GM23338 (cell line): Measurements from ENCODE around the gene EEF2. TPM values are rescaled to one million over a fixed set of nuclear protein-coding genes. Genes with fewer than 3 reads are reported as not detected.

Source experiments
- ATAC-seq: fragments of 200-7000 bp; cut with Tn5 transposase; 3 replicates; pipeline ENCODE4 v1.9.1; 2020
- DNase-seq: peaks from one replicate; pipeline ENCODE4 v3.0.0-alpha.2; 2015; ENCODE audit warnings: low spot score
- H2AFZ ChIP-seq: fragments of 200-600 bp; sonication (generic); 2 replicates; pipeline ENCODE4 v1.8.0; 2016; ENCODE audit warnings: antibody characterized with exemption, mild to moderate bottlenecking, moderate library complexity
- H3F3A ChIP-seq: fragments of 200-600 bp; sonication (generic); replicated peaks from 2 replicates; pipeline ENCODE4 v1.8.0; 2017; ENCODE audit warnings: antibody characterized with exemption, mixed run types, low read depth
- H3K27ac ChIP-seq: fragments of 200-600 bp; sonication (generic); 2 replicates; pipeline ENCODE4 v1.6.1; 2016; ENCODE audit warnings: low read depth
- H3K27me3 ChIP-seq: fragments of 200-600 bp; sonication (generic); 2 replicates; pipeline ENCODE4 v1.8.0; 2016; ENCODE audit warnings: mild to moderate bottlenecking, mixed run types, moderate library complexity; ENCODE audit not compliant: insufficient read depth
- H3K36me3 ChIP-seq: fragments of 200-600 bp; sonication (generic); 2 replicates; pipeline ENCODE4 v1.8.0; 2016; ENCODE audit warnings: mild to moderate bottlenecking; ENCODE audit not compliant: insufficient read depth
- H3K4me1 ChIP-seq: fragments of 200-600 bp; sonication (generic); 2 replicates; pipeline ENCODE4 v1.8.0; 2016; ENCODE audit warnings: mild to moderate bottlenecking, moderate library complexity; ENCODE audit not compliant: insufficient read depth
- H3K4me2 ChIP-seq: fragments of 200-600 bp; sonication (generic); 2 replicates; pipeline ENCODE4 v1.7.1; 2017; ENCODE audit warnings: mixed run types
- H3K4me3 ChIP-seq: fragments of 200-600 bp; sonication (generic); 2 replicates; pipeline ENCODE4 v1.6.1; 2016; ENCODE audit warnings: mixed run types
- H3K79me2 ChIP-seq: fragments of 200-600 bp; sonication (generic); replicated peaks from 2 replicates; pipeline ENCODE4 v1.8.0; 2017; ENCODE audit warnings: mild to moderate bottlenecking; ENCODE audit not compliant: insufficient read depth
- H3K9me2 ChIP-seq: fragments of 200-600 bp; sonication (generic); 2 replicates; pipeline ENCODE4 v1.8.0; 2017; ENCODE audit not compliant: insufficient read depth
- H4K20me1 ChIP-seq: fragments of 200-600 bp; sonication (generic); replicated peaks from 2 replicates; pipeline ENCODE4 v1.8.0; 2017; ENCODE audit warnings: mild to moderate bottlenecking; ENCODE audit not compliant: insufficient read depth
- H3K27ac Mint-ChIP-seq: 2 replicates; pipeline ENCODE4 v1.8.0; 2020; ENCODE audit warnings: inconsistent platforms, mild to moderate bottlenecking, moderate library complexity, mixed read lengths
- H3K27me3 Mint-ChIP-seq: 3 replicates; pipeline ENCODE4 v1.8.0; 2022; ENCODE audit warnings: low read depth, mild to moderate bottlenecking, moderate library complexity, mixed read lengths, inconsistent platforms; ENCODE audit not compliant: insufficient read depth, poor library complexity
- H3K36me3 Mint-ChIP-seq: 3 replicates; pipeline ENCODE4 v1.8.0; 2021; ENCODE audit warnings: low read depth, mild to moderate bottlenecking, inconsistent platforms, moderate library complexity, mixed read lengths
- H3K4me1 Mint-ChIP-seq: 3 replicates; pipeline ENCODE4 v1.8.0; 2020; ENCODE audit warnings: mild to moderate bottlenecking, inconsistent platforms, mixed read lengths
- H3K4me3 Mint-ChIP-seq: 3 replicates; pipeline ENCODE4 v1.8.0; 2021; ENCODE audit warnings: moderate library complexity, mild to moderate bottlenecking, inconsistent platforms, mixed read lengths
- H3K9me3 Mint-ChIP-seq: 3 replicates; pipeline ENCODE4 v1.8.0; 2020; ENCODE audit warnings: moderate library complexity, mild to moderate bottlenecking, inconsistent platforms, mixed read lengths
- CREB1 ChIP-seq: fragments of 250-450 bp; sonication (Bioruptor Pico); IDR thresholded peaks from 2 replicates; pipeline ENCODE4 v1.5.0; 2020; ENCODE audit warnings: low read depth, mild to moderate bottlenecking, moderate library complexity
- EZH2 ChIP-seq: fragments of 200-600 bp; sonication (generic); IDR thresholded peaks from one replicate; pipeline ENCODE4 v1.8.0; 2017; ENCODE audit warnings: antibody characterized with exemption, mild to moderate bottlenecking, low read depth; ENCODE audit not compliant: unreplicated experiment
- EZH2phosphoT487 ChIP-seq: fragments of 200-600 bp; sonication (generic); IDR thresholded peaks from one replicate; pipeline ENCODE4 v1.8.1; 2018; ENCODE audit warnings: antibody characterized with exemption; ENCODE audit not compliant: unreplicated experiment
- JUNB ChIP-seq: IDR thresholded peaks from one replicate; pipeline ENCODE4 v1.6.1; 2016; ENCODE audit warnings: antibody characterized with exemption; ENCODE audit not compliant: unreplicated experiment
- STAT1 ChIP-seq: IDR thresholded peaks from one replicate; pipeline ENCODE4 v1.6.1; 2016; ENCODE audit warnings: antibody characterized with exemption; ENCODE audit not compliant: unreplicated experiment
- ZNF114 ChIP-seq: fragments of 250-450 bp; sonication (Bioruptor Pico); IDR thresholded peaks from 2 replicates; pipeline ENCODE4 v1.5.0; 2020; ENCODE audit warnings: mild to moderate bottlenecking, moderate library complexity
- ZNF331 ChIP-seq: fragments of 250-450 bp; sonication (Bioruptor Pico); IDR thresholded peaks from 2 replicates; pipeline ENCODE4 v1.5.0; 2020; ENCODE audit warnings: low read depth, mild to moderate bottlenecking, moderate library complexity
- polyA plus RNA-seq: library from polyadenylated mRNA; unstranded; fragments of >200 nt; fragmentation: Nextera tagmentation; extraction: Ambion mirVana; gene quantifications from 2 replicates; pipeline ENCODE4 v1.2.1, GENCODE V29; 2016
- total RNA-seq: library from RNA; depleted of rRNA; stranded (reverse); fragments of >200 nt; shearing (Covaris generic); gene quantifications from 2 replicates; pipeline ENCODE4 v1.2.3, GENCODE V29; 2014
- TF ChIP-seq, protein P1 (sequence below): fragments of 250-450 bp; sonication (Bioruptor Pico); IDR thresholded peaks from 2 replicates; pipeline ENCODE4 v1.5.0; 2020; ENCODE audit warnings: mild to moderate bottlenecking, moderate library complexity
- TF ChIP-seq, protein P2 (sequence below), 2 experiments: fragments of 200-600 bp in 1 of 2; sonication (generic) in 1 of 2; conservative IDR thresholded peaks; 2 replicates each; pipeline versions ENCODE4 v1.5.1 to v1.6.1; 2016 to 2017; ENCODE audit warnings: antibody characterized with exemption in 2 of 2, low read depth in 2 of 2, mild to moderate bottlenecking in 2 of 2, moderate library complexity in 1 of 2

Gene EEF2
- total and polyA plus RNA-seq, 2 experiments from 2014 or later: 772 to 2,987 TPM

DNA sequence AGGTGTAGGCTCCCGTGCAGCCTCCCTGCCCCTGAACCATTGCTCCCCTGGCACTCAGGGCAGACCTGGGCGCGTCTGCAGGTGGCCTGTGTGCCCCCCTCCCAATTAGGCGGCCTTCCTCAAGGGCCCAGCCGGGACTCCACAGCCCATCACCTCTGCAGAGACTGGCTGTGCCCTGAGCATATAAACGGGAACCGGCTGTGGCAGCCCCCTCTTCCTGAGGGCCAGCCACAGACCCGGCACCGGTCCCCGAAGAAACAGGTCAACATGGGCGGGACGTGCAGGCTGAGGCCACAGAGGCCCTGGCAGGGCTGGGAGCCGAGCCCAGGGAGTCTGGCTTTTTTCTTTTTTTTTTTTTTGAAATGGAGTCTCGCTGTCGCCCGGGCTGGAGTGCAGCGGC is 34.3 kb upstream of the EEF2 start:
- Histone ChIP-seq H2AFZ (no peak overlapping the region), H3K27ac (no peak overlapping the region; the same call in 1 of the 2 replicates), H3K4me1 (no peaks in the 10 kb centered on the region), H3K4me3 (no peak overlapping the region), H3K79me2 (peaks cover 62% of the 10 kb centered on the region), H3F3A (no peaks in the 10 kb centered on the region), H3K36me3 (no peaks in the 10 kb centered on the region), H3K9me2 (no peaks in the 10 kb centered on the region), H3K4me2 (no peak overlapping the region), H3K27me3 (no peaks in the 10 kb centered on the region), H4K20me1 (peaks cover 13% of the 10 kb centered on the region)
- ATAC-seq: no peak
- Mint-ChIP-seq H3K36me3 (peaks cover 8% of the 10 kb centered on the region), H3K27ac (no peak overlapping the region), H3K4me3 (no peak overlapping the region), H3K9me3 (no peaks in the 10 kb centered on the region), H3K27me3 (no peaks in the 10 kb centered on the region), H3K4me1 (no peaks in the 10 kb centered on the region)
- no peak for DNase-seq
- TF ChIP-seq EZH2phosphoT487 (no peak), STAT1 (no peak), ZNF114 (CRISPR knock-in tag) (no peak)
- TF ChIP-seq, protein P1, sequence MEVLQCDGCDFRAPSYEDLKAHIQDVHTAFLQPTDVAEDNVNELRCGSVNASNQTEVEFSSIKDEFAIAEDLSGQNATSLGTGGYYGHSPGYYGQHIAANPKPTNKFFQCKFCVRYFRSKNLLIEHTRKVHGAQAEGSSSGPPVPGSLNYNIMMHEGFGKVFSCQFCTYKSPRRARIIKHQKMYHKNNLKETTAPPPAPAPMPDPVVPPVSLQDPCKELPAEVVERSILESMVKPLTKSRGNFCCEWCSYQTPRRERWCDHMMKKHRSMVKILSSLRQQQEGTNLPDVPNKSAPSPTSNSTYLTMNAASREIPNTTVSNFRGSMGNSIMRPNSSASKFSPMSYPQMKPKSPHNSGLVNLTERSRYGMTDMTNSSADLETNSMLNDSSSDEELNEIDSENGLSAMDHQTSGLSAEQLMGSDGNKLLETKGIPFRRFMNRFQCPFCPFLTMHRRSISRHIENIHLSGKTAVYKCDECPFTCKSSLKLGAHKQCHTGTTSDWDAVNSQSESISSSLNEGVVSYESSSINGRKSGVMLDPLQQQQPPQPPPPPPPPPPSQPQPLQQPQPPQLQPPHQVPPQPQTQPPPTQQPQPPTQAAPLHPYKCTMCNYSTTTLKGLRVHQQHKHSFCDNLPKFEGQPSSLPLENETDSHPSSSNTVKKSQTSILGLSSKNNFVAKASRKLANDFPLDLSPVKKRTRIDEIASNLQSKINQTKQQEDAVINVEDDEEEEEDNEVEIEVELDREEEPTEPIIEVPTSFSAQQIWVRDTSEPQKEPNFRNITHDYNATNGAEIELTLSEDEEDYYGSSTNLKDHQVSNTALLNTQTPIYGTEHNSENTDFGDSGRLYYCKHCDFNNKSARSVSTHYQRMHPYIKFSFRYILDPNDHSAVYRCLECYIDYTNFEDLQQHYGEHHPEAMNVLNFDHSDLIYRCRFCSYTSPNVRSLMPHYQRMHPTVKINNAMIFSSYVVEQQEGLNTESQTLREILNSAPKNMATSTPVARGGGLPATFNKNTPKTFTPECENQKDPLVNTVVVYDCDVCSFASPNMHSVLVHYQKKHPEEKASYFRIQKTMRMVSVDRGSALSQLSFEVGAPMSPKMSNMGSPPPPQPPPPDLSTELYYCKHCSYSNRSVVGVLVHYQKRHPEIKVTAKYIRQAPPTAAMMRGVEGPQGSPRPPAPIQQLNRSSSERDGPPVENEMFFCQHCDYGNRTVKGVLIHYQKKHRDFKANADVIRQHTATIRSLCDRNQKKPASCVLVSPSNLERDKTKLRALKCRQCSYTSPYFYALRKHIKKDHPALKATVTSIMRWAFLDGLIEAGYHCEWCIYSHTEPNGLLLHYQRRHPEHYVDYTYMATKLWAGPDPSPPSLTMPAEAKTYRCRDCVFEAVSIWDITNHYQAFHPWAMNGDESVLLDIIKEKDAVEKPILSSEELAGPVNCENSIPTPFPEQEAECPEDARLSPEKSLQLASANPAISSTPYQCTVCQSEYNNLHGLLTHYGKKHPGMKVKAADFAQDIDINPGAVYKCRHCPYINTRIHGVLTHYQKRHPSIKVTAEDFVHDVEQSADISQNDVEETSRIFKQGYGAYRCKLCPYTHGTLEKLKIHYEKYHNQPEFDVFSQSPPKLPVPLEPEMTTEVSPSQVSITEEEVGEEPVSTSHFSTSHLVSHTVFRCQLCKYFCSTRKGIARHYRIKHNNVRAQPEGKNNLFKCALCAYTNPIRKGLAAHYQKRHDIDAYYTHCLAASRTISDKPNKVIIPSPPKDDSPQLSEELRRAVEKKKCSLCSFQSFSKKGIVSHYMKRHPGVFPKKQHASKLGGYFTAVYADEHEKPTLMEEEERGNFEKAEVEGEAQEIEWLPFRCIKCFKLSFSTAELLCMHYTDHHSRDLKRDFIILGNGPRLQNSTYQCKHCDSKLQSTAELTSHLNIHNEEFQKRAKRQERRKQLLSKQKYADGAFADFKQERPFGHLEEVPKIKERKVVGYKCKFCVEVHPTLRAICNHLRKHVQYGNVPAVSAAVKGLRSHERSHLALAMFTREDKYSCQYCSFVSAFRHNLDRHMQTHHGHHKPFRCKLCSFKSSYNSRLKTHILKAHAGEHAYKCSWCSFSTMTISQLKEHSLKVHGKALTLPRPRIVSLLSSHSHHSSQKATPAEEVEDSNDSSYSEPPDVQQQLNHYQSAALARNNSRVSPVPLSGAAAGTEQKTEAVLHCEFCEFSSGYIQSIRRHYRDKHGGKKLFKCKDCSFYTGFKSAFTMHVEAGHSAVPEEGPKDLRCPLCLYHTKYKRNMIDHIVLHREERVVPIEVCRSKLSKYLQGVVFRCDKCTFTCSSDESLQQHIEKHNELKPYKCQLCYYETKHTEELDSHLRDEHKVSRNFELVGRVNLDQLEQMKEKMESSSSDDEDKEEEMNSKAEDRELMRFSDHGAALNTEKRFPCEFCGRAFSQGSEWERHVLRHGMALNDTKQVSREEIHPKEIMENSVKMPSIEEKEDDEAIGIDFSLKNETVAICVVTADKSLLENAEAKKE (CRISPR knock-in tag): no peak

DNA sequence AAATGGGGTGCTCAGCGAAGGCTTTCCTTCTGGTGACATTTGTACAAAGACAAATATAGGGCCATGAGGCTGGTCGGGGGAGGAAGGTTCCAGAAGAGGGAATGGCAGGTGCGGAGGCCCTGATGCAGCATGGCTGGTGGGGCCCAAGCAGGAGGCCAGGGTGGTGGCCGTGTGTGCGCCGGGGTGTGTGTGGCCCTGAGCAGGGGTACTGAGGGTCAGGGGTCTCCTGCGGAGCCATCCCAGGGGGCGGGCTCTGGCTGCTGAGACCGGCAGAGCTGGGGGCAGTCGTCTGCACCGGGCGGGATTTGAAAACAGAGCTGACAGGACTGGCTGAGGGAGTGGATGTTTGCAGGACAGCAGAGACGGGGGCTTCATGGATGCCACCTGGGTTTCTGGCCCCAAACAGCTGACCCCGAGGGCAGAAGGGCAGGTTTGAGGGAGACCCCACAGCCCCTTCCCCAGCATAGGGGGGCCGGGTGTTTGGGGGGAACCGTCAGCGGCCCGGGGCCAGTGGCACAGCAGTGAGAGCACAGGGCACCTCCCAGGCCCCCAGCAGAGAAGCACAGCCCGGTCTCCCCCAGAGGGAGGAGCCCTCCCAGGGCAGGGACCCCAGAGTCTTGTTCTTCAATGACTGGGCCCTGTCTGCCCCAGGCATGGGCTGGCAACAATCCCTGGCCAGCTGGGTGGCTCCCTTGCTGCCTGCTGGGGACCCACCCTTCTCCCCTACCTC is 33.7 kb upstream of the EEF2 start:
- H3K27ac Mint-ChIP-seq: no peak overlapping the region
- peaks cover 13% of the 10 kb centered on the region for H4K20me1 ChIP-seq
- TF ChIP-seq CREB1 (no peak), JUNB (no peak), EZH2 (no peak), ZNF331 (CRISPR knock-in tag) (no peak), STAT1 (no peak)
- TF ChIP-seq, protein P2, sequence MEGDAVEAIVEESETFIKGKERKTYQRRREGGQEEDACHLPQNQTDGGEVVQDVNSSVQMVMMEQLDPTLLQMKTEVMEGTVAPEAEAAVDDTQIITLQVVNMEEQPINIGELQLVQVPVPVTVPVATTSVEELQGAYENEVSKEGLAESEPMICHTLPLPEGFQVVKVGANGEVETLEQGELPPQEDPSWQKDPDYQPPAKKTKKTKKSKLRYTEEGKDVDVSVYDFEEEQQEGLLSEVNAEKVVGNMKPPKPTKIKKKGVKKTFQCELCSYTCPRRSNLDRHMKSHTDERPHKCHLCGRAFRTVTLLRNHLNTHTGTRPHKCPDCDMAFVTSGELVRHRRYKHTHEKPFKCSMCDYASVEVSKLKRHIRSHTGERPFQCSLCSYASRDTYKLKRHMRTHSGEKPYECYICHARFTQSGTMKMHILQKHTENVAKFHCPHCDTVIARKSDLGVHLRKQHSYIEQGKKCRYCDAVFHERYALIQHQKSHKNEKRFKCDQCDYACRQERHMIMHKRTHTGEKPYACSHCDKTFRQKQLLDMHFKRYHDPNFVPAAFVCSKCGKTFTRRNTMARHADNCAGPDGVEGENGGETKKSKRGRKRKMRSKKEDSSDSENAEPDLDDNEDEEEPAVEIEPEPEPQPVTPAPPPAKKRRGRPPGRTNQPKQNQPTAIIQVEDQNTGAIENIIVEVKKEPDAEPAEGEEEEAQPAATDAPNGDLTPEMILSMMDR (conservative IDR thresholded peaks at IDR 0.05; ENCODE audit: low read depth in 2 of 2): no peak

More for the DNA sequence above, 33.7 kb upstream of the EEF2 start:
- Mint-ChIP-seq H3K36me3 (peaks cover 4% of the 10 kb centered on the region; the same call in 2 of the 3 replicates), H3K4me1 (no peaks in the 10 kb centered on the region), H3K9me3 (no peaks in the 10 kb centered on the region), H3K27me3 (no peaks in the 10 kb centered on the region), H3K4me3 (no peak overlapping the region; the same call in 2 of the 3 replicates)
- no peaks in the 10 kb centered on the region for H3K27me3 ChIP-seq
- H3K4me1 ChIP-seq: no peaks in the 10 kb centered on the region
- H3K4me3 ChIP-seq: no peak overlapping the region
- H3K9me2 ChIP-seq: no peaks in the 10 kb centered on the region
- no peak overlapping the region for H2AFZ ChIP-seq
- no peak for ATAC-seq
- peaks cover 62% of the 10 kb centered on the region for H3K79me2 ChIP-seq
- no peak overlapping the region for H3K27ac ChIP-seq
- no peak overlapping the region for H3K4me2 ChIP-seq
- H3F3A ChIP-seq: no peaks in the 10 kb centered on the region
- no peak for DNase-seq
- no peaks in the 10 kb centered on the region for H3K36me3 ChIP-seq
